ENCODE data around the gene FAM76A. TPM values are rescaled to one million over a fixed set of nuclear protein-coding genes. Genes with fewer than 3 reads are reported as not detected.
"Not testable (repeated sequence)": the region's sequence is repeated elsewhere in the genome, so short reads cannot be mapped to it uniquely, and the experiment has no call there.

FAM76A gene
- total RNA-seq, 1 donor from 2014 or later: 6.1 TPM

- no peaks in the 10 kb centered on the region for H3K27me3 ChIP-seq (ENCODE audit: insufficient read depth, low read length)
- no peaks in the 10 kb centered on the region for H3K9me3 Mint-ChIP-seq (ENCODE audit: unreplicated experiment)
- peak overlapping the region; percentile 89 for H3K4me3 ChIP-seq (ENCODE audit: insufficient read depth, low read depth, low read length)
- H2AFZ ChIP-seq (ENCODE audit: low read depth, low read length): peak overlapping the region; percentile 54
- no peaks in the 10 kb centered on the region for H3K9me3 ChIP-seq (ENCODE audit: insufficient read depth, low read depth, low read length)
- TF ChIP-seq CTCF (IDR thresholded peaks at IDR 0.05; ENCODE audit: insufficient read depth, low read depth, low read length) (no peak), EZH2 (IDR thresholded peaks at IDR 0.05; ENCODE audit: insufficient read depth, low read length) (no peak)
- peak overlapping the region; percentile 94 for H3K4me3 Mint-ChIP-seq (ENCODE audit: unreplicated experiment)
- peaks cover 7% of the 10 kb centered on the region for H3K36me3 Mint-ChIP-seq (ENCODE audit: low read depth, unreplicated experiment)
- peaks cover 21% of the 10 kb centered on the region for H3K4me1 Mint-ChIP-seq (ENCODE audit: low read depth, unreplicated experiment)
- H3K27ac ChIP-seq (ENCODE audit: low read depth, low read length): peak overlapping the region; percentile 68
- peaks cover 42% of the 10 kb centered on the region for H4K20me1 ChIP-seq (ENCODE audit: insufficient read depth, low read length)
- no peaks in the 10 kb centered on the region for H3K27me3 Mint-ChIP-seq (ENCODE audit: low read depth, unreplicated experiment)
- peaks cover 9% of the 10 kb centered on the region for H3K4me1 ChIP-seq (ENCODE audit: insufficient read depth, low read length)
- FAIRE-seq: no peak
- H3K79me2 ChIP-seq (ENCODE audit: insufficient read depth, low read length): peaks cover 57% of the 10 kb centered on the region
- H3K27ac Mint-ChIP-seq (ENCODE audit: unreplicated experiment): peak overlapping the region; percentile 77
- peak overlapping the region; percentile 96 for H3K4me2 ChIP-seq (ENCODE audit: low read length)
- peaks cover 6% of the 10 kb centered on the region for H3K36me3 ChIP-seq (ENCODE audit: insufficient read depth, low read length)
- peak overlapping the region; percentile 91 for H3K9ac ChIP-seq (ENCODE audit: low read length)
- DNase-seq (ENCODE audit: low read depth): peak; percentile 43
These were observed 48.2 kb downstream of the FAM76A start for GRCh38 chr1:27773826-27774445.

GRCh38 chr1:27774654-27775053, 48.9 kb downstream of the FAM76A start:
- Mint-ChIP-seq H3K9me3 (ENCODE audit: unreplicated experiment) (no peaks in the 10 kb centered on the region), H3K4me3 (ENCODE audit: unreplicated experiment) (peak overlapping the region; percentile 94), H3K27ac (ENCODE audit: unreplicated experiment) (no peak overlapping the region), H3K36me3 (ENCODE audit: low read depth, unreplicated experiment) (peaks cover 7% of the 10 kb centered on the region), H3K27me3 (ENCODE audit: low read depth, unreplicated experiment) (no peaks in the 10 kb centered on the region), H3K4me1 (ENCODE audit: low read depth, unreplicated experiment) (peaks cover 21% of the 10 kb centered on the region)
- no peak for FAIRE-seq
- Histone ChIP-seq H4K20me1 (ENCODE audit: insufficient read depth, low read length) (peaks cover 44% of the 10 kb centered on the region), H3K79me2 (ENCODE audit: insufficient read depth, low read length) (peaks cover 64% of the 10 kb centered on the region), H3K27ac (ENCODE audit: low read depth, low read length) (no peak overlapping the region), H3K36me3 (ENCODE audit: insufficient read depth, low read length) (peaks cover 6% of the 10 kb centered on the region), H3K4me2 (ENCODE audit: low read length) (peak overlapping the region; percentile 96), H3K4me1 (ENCODE audit: insufficient read depth, low read length) (peaks cover 9% of the 10 kb centered on the region), H3K9me3 (ENCODE audit: insufficient read depth, low read depth, low read length) (no peaks in the 10 kb centered on the region), H3K4me3 (ENCODE audit: insufficient read depth, low read depth, low read length) (peak overlapping the region; percentile 89), H3K9ac (ENCODE audit: low read length) (no peak overlapping the region), H3K27me3 (ENCODE audit: insufficient read depth, low read length) (no peaks in the 10 kb centered on the region), H2AFZ (ENCODE audit: low read depth, low read length) (no peak overlapping the region)
- TF ChIP-seq CTCF (IDR thresholded peaks at IDR 0.05; ENCODE audit: insufficient read depth, low read depth, low read length) (no peak), EZH2 (IDR thresholded peaks at IDR 0.05; ENCODE audit: insufficient read depth, low read length) (no peak)
- DNase-seq (ENCODE audit: low read depth): no peak

- H3K27me3 Mint-ChIP-seq (ENCODE audit: low read depth, unreplicated experiment); H3K9me3 ChIP-seq (ENCODE audit: insufficient read depth, low read depth, low read length); H3K27ac ChIP-seq (ENCODE audit: low read depth, low read length); FAIRE-seq; H3K27me3 ChIP-seq (ENCODE audit: insufficient read depth, low read length); H2AFZ ChIP-seq (ENCODE audit: low read depth, low read length); H3K9ac ChIP-seq (ENCODE audit: low read length); H3K4me2 ChIP-seq (ENCODE audit: low read length); H3K27ac Mint-ChIP-seq (ENCODE audit: unreplicated experiment); H3K9me3 Mint-ChIP-seq (ENCODE audit: unreplicated experiment); H3K36me3 Mint-ChIP-seq (ENCODE audit: low read depth, unreplicated experiment); H3K4me3 ChIP-seq (ENCODE audit: insufficient read depth, low read depth, low read length); DNase-seq (ENCODE audit: low read depth); H3K36me3 ChIP-seq (ENCODE audit: insufficient read depth, low read length); H3K4me1 ChIP-seq (ENCODE audit: insufficient read depth, low read length): not testable (repeated sequence)
- H4K20me1 ChIP-seq (ENCODE audit: insufficient read depth, low read length): peaks cover 48% of the 10 kb centered on the region
- peak overlapping the region; percentile 2 for H3K4me3 Mint-ChIP-seq (ENCODE audit: unreplicated experiment)
- H3K79me2 ChIP-seq (ENCODE audit: insufficient read depth, low read length): peaks cover 68% of the 10 kb centered on the region
- peaks cover 21% of the 10 kb centered on the region for H3K4me1 Mint-ChIP-seq (ENCODE audit: low read depth, unreplicated experiment)
These were observed 49.6 kb downstream of the FAM76A start for GRCh38 chr1:27775336-27775735.

GRCh38 chr1:27776276-27776675, 50.5 kb downstream of the FAM76A start:
- not testable (repeated sequence) for H3K36me3 Mint-ChIP-seq (ENCODE audit: low read depth, unreplicated experiment); H3K27ac Mint-ChIP-seq (ENCODE audit: unreplicated experiment); H3K4me1 ChIP-seq (ENCODE audit: insufficient read depth, low read length); H2AFZ ChIP-seq (ENCODE audit: low read depth, low read length); H3K4me2 ChIP-seq (ENCODE audit: low read length); H3K27me3 ChIP-seq (ENCODE audit: insufficient read depth, low read length); H3K27me3 Mint-ChIP-seq (ENCODE audit: low read depth, unreplicated experiment); H3K9me3 ChIP-seq (ENCODE audit: insufficient read depth, low read depth, low read length); H3K4me3 ChIP-seq (ENCODE audit: insufficient read depth, low read depth, low read length); FAIRE-seq; DNase-seq (ENCODE audit: low read depth); H3K9ac ChIP-seq (ENCODE audit: low read length); H3K36me3 ChIP-seq (ENCODE audit: insufficient read depth, low read length); H3K27ac ChIP-seq (ENCODE audit: low read depth, low read length); H3K9me3 Mint-ChIP-seq (ENCODE audit: unreplicated experiment); H3K4me3 Mint-ChIP-seq (ENCODE audit: unreplicated experiment)
- Histone ChIP-seq H4K20me1 (ENCODE audit: insufficient read depth, low read length) (peaks cover 53% of the 10 kb centered on the region), H3K79me2 (ENCODE audit: insufficient read depth, low read length) (peaks cover 70% of the 10 kb centered on the region)
- peaks cover 21% of the 10 kb centered on the region for H3K4me1 Mint-ChIP-seq (ENCODE audit: low read depth, unreplicated experiment)
